Hepatocyte (in vitro differentiated cells): ENCODE results near the gene SPECC1L.

Experiments used
- EZH2 ChIP-seq: fragments of 200-600 bp; sonication (generic); IDR thresholded peaks from 2 replicates; pipeline ENCODE4 v1.6.1; 2016; ENCODE audit warnings: antibody characterized with exemption, mild to moderate bottlenecking, borderline replicate concordance
- EZH2phosphoT487 ChIP-seq: fragments of 200-600 bp; sonication (generic); IDR thresholded peaks from one replicate; pipeline ENCODE4 v1.6.1; 2018; ENCODE audit warnings: antibody characterized with exemption, mild to moderate bottlenecking, low read depth, moderate library complexity; ENCODE audit not compliant: unreplicated experiment, severe bottlenecking
- TF ChIP-seq, protein P1 (sequence below): fragments of 200-600 bp; sonication (generic); IDR thresholded peaks from 2 replicates; pipeline ENCODE4 v1.5.1; 2016; ENCODE audit warnings: antibody characterized with exemption, mild to moderate bottlenecking; ENCODE audit not compliant: poor library complexity

DNA sequence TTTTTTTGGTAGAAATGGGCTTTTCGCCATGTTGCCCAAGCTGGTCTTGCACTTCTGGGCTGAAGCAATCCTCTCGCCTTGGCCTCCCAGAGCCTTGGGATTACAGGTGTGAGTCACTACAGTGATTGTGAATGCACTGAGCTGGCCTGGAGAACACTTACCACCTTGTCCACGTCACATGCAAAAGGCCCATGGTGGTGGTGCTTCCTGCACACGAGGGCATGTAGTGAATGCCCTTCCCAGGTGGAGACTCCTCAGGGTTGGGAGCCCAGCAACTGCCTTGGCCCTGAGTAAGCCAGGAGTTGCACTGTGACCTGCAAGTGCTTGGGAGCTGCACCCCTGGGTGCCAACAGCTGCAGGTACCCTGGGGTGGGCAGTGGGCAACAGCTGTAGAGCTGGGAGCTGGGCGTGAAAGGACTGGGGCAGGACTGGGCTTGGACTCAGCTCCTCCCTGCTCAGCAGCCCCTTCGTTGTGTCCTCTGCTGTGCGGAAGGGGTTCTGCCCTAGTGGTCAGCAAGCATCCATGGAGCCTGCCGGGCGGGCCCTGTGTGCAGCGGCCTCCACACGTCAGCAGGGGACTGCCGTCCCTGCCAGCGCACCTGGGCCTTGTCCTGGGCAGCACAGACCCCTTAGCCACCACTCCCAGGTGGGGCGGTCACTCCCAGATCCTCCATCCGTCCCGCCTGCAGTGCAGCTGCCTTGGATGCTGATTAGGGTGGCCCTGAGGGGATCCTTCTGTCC lies 147.4 kb downstream of the SPECC1L start:
- TF ChIP-seq, protein P1, sequence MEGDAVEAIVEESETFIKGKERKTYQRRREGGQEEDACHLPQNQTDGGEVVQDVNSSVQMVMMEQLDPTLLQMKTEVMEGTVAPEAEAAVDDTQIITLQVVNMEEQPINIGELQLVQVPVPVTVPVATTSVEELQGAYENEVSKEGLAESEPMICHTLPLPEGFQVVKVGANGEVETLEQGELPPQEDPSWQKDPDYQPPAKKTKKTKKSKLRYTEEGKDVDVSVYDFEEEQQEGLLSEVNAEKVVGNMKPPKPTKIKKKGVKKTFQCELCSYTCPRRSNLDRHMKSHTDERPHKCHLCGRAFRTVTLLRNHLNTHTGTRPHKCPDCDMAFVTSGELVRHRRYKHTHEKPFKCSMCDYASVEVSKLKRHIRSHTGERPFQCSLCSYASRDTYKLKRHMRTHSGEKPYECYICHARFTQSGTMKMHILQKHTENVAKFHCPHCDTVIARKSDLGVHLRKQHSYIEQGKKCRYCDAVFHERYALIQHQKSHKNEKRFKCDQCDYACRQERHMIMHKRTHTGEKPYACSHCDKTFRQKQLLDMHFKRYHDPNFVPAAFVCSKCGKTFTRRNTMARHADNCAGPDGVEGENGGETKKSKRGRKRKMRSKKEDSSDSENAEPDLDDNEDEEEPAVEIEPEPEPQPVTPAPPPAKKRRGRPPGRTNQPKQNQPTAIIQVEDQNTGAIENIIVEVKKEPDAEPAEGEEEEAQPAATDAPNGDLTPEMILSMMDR, result no peak
- TF ChIP-seq EZH2 (no peak), EZH2phosphoT487 (no peak)
